Transverse colon (tissue), 4 donors: Measurements from ENCODE around the gene MEF2A.
A peak's percentile ranks its signal among the peaks of the same experiment; 100 is the strongest.

ENCODE experiments used
- CTCF ChIP-seq, 5 experiments: fragments of 200-600 bp in 3 of 5; fragments of 450-650 bp in 2 of 5; sonication (generic) in 3 of 5; IDR thresholded peaks; 1 replicate in 2 of 5; 2 replicates in 3 of 5; pipeline ENCODE4 v1.5.1; 2016 to 2017; ENCODE audit warnings: antibody characterized with exemption in 5 of 5, inconsistent platforms in 3 of 5, mild to moderate bottlenecking in 2 of 5, moderate library complexity in 1 of 5
- EP300 ChIP-seq: sonication (generic); formaldehyde crosslinking; IDR thresholded peaks from one replicate; pipeline ENCODE4 v1.6.1; 2017; ENCODE audit warnings: antibody characterized with exemption, low read depth
- POLR2AphosphoS5 ChIP-seq, 3 donors: sonication (generic); formaldehyde crosslinking; IDR thresholded peaks; one replicate each; pipeline ENCODE4 v1.6.1; 2016; ENCODE audit warnings: antibody characterized with exemption in 3 of 3

GRCh38 chr15:99733268-99734039 is 167.7 kb downstream of the MEF2A start, which contains the start of gene LYSMD4:
- no peak for TF ChIP-seq CTCF (IDR thresholded peaks at IDR 0.05)
- no peak for TF ChIP-seq EP300
- TF ChIP-seq POLR2AphosphoS5 (IDR thresholded peaks at IDR 0.05), result peak; percentile 45 to 85 (median 84)
